Measurements from ENCODE around the gene NUDT5.
"Not testable (repeated sequence)": the region's sequence is repeated elsewhere in the genome, so short reads cannot be mapped to it uniquely, and the experiment has no call there.

Gene NUDT5

GRCh38 chr10:12202226-12202625, 6.5 kb upstream of the NUDT5 start:
- DNase-seq = no peak

- no peak for DNase-seq
Observed at GRCh38 chr10:12201543-12201942, 5.9 kb upstream of the NUDT5 start.

- DNase-seq = no peak
Observed at GRCh38 chr10:12200850-12201249, 5.2 kb upstream of the NUDT5 start.

GRCh38 chr10:12198156-12198555, 2.5 kb upstream of the NUDT5 start:
- DNase-seq = no peak

GRCh38 chr10:12196531-12197211, 980 bp upstream of the NUDT5 start:
- DNase-seq = no peak

- DNase-seq = no peak
Observed at GRCh38 chr10:12195281-12195602, 449 bp downstream of the NUDT5 start.

GRCh38 chr10:12194752-12195271, 879 bp downstream of the NUDT5 start:
- no peak for DNase-seq

- no peak for DNase-seq
Observed at GRCh38 chr10:12193193-12193592, 2.5 kb downstream of the NUDT5 start.

GRCh38 chr10:12191715-12192114, 4.0 kb downstream of the NUDT5 start:
- no peak for DNase-seq

GRCh38 chr10:12189426-12189825, 6.3 kb downstream of the NUDT5 start:
- DNase-seq = no peak

- no peak for DNase-seq
Observed at GRCh38 chr10:12188656-12189055, 7.0 kb downstream of the NUDT5 start.

GRCh38 chr10:12187321-12187905, 8.3 kb downstream of the NUDT5 start:
- no peak for DNase-seq

- no peak for DNase-seq
Observed at GRCh38 chr10:12186323-12186722, 9.4 kb downstream of the NUDT5 start.

GRCh38 chr10:12184165-12184564, 11.5 kb downstream of the NUDT5 start:
- DNase-seq = no peak

GRCh38 chr10:12181065-12181775, 14.5 kb downstream of the NUDT5 start:
- DNase-seq = no peak

- no peak for DNase-seq
Observed at GRCh38 chr10:12180221-12180974, 15.3 kb downstream of the NUDT5 start.

- no peak for DNase-seq
Observed at GRCh38 chr10:12179606-12180170, 16.0 kb downstream of the NUDT5 start.

GRCh38 chr10:12177642-12178041, 18.0 kb downstream of the NUDT5 start:
- no peak for DNase-seq

GRCh38 chr10:12171512-12171911, 24.2 kb downstream of the NUDT5 start:
- DNase-seq = not testable (repeated sequence)

- no peak for DNase-seq
Observed at GRCh38 chr10:12165999-12166775, 29.5 kb downstream of the NUDT5 start.

- no peak for DNase-seq
Observed at GRCh38 chr10:12165036-12165435, 30.7 kb downstream of the NUDT5 start.

- DNase-seq = no peak
Observed at GRCh38 chr10:12164085-12164484, 31.6 kb downstream of the NUDT5 start.
